HepG2 (cell line): ENCODE measurements around the gene ETNK1. TPM values are rescaled to one million over a fixed set of nuclear protein-coding genes. Genes with fewer than 3 reads are reported as not detected.

Experiments used
- ATAC-seq: fragments of 200-7000 bp; cut with Tn5 transposase; 3 replicates; pipeline ENCODE4 v1.9.1; 2020; ENCODE audit warnings: mild to moderate bottlenecking, moderate library complexity
- BruUV-seq: library from RNA; stranded (reverse); fragments of 400-500 nt; replicated peaks from 2 replicates; lab custom pipeline; 2021; lab: Mats Ljungman, UMichigan
- CTCF ChIA-PET: fragments of 300-600 bp; formaldehyde crosslinking; extraction: SDS; loops from one replicate; lab custom pipeline; 2021; ENCODE audit warnings: low total read pairs, inconsistent platforms, low intra/inter-chr PET ratio; lab: Yijun Ruan, JAX
- POLR2A ChIA-PET: fragments of 350-600 bp; sonication (Branson Sonifier 250); formaldehyde crosslinking; loops from one replicate; lab custom pipeline; 2020; ENCODE audit warnings: antibody characterized with exemption, inconsistent platforms; lab: Yijun Ruan, JAX
- DNase-seq: peaks from one replicate; pipeline ENCODE4 v3.0.0-alpha.2; 2015; ENCODE audit warnings: low spot score
- FAIRE-seq: peaks from 3 replicates; lab custom pipeline; 2011; peaks lifted over from hg19 to GRCh38; lab: Jason Lieb, UNC
- H2AFZ ChIP-seq: one replicate; pipeline ENCODE4 v1.6.1; 2011; ENCODE audit warnings: low read length, inconsistent platforms
- H3K27ac ChIP-seq: fragments of 300-600 bp; 3 replicates; pipeline ENCODE4 v1.8.0; 2011; ENCODE audit warnings: mixed run types, mild to moderate bottlenecking, mixed read lengths, low read length, inconsistent platforms; ENCODE audit not compliant: insufficient read depth; ENCODE audit errors: extremely low read length
- H3K27me3 ChIP-seq, 2 experiments: fragments of 200-600 bp in 1 of 2; 2 replicates in 1 of 2; 3 replicates in 1 of 2; pipeline versions ENCODE4 v1.6.0 to v1.8.0; 2011; ENCODE audit warnings: low read length in 2 of 2, mild to moderate bottlenecking in 2 of 2, moderate library complexity in 2 of 2, inconsistent platforms in 1 of 2; ENCODE audit not compliant: insufficient read depth in 2 of 2, control insufficient read depth in 1 of 2
- H3K36me3 ChIP-seq, 2 experiments: fragments of 200-600 bp in 1 of 2; replicated peaks in 1 of 2; 2 replicates in 1 of 2; 3 replicates in 1 of 2; pipeline versions ENCODE4 v1.5.1 to v1.8.0; 2011; ENCODE audit warnings: low read length in 2 of 2, inconsistent platforms in 1 of 2; ENCODE audit not compliant: insufficient read depth in 2 of 2, control insufficient read depth in 1 of 2
- H3K4me1 ChIP-seq: 2 replicates; pipeline ENCODE4 v1.5.1; 2012; ENCODE audit warnings: low read length, inconsistent platforms; ENCODE audit not compliant: insufficient read depth
- H3K4me2 ChIP-seq: 2 replicates; pipeline ENCODE4 v1.6.0; 2011; ENCODE audit warnings: low read depth, low read length, inconsistent platforms
- H3K4me3 ChIP-seq, 3 experiments: fragments of 200-600 bp in 1 of 3; sonication (generic), shearing (Covaris generic) in 1 of 3; replicated peaks in 1 of 3; 2 replicates each; pipeline ENCODE4 v1.5.1; 2011 to 2016; ENCODE audit warnings: low read length in 3 of 3, inconsistent platforms in 2 of 3, low read depth in 2 of 3, mild to moderate bottlenecking in 2 of 3, control low read depth in 1 of 3, mixed read lengths in 1 of 3; ENCODE audit not compliant: insufficient read depth in 1 of 3
- H3K79me2 ChIP-seq: one replicate; pipeline ENCODE4 v1.6.1; 2011; ENCODE audit warnings: low read length, inconsistent platforms; ENCODE audit not compliant: insufficient read depth
- H3K9ac ChIP-seq: 2 replicates; pipeline ENCODE4 v1.6.0; 2011; ENCODE audit warnings: mild to moderate bottlenecking, low read depth, low read length, inconsistent platforms; ENCODE audit not compliant: insufficient read depth
- H3K9me3 ChIP-seq: 2 replicates; pipeline ENCODE4 v1.5.1; 2012; ENCODE audit warnings: mild to moderate bottlenecking, low read length
- H4K20me1 ChIP-seq: 2 replicates; pipeline ENCODE4 v1.6.0; 2011; ENCODE audit warnings: inconsistent platforms, mild to moderate bottlenecking, low read length, moderate library complexity; ENCODE audit not compliant: insufficient read depth
- ATF2 ChIP-seq: sonication (generic); formaldehyde crosslinking; IDR thresholded peaks from 2 replicates; pipeline ENCODE4 v1.4.0; 2020; ENCODE audit warnings: missing genetic modification reagents
- E2F1 ChIP-seq: sonication (generic); formaldehyde crosslinking; IDR thresholded peaks from 2 replicates; pipeline ENCODE4 v1.5.0; 2020; ENCODE audit warnings: missing genetic modification reagents
- EP300 ChIP-seq, 3 experiments: sonication (generic) in 1 of 3; formaldehyde crosslinking in 1 of 3; IDR thresholded peaks; 2 replicates each; pipeline versions ENCODE4 v1.5.1 to v1.6.1; 2011 to 2020; ENCODE audit warnings: low read depth in 2 of 3, low read length in 2 of 3, borderline replicate concordance in 1 of 3, improper control_type of control experiment in 1 of 3, mild to moderate bottlenecking in 1 of 3, missing genetic modification reagents in 1 of 3, moderate library complexity in 1 of 3
- ERF ChIP-seq: IDR thresholded peaks from 2 replicates; pipeline ENCODE4 v1.6.1; 2018; ENCODE audit warnings: missing biosample characterization, missing genetic modification reagents
- HMG20B ChIP-seq: conservative IDR thresholded peaks from 2 replicates; pipeline ENCODE4 v1.6.1; 2016; ENCODE audit warnings: missing genetic modification reagents, missing compliant biosample characterization
- KLF11 ChIP-seq: IDR thresholded peaks from 2 replicates; pipeline ENCODE4 v1.6.1; 2016; ENCODE audit warnings: missing compliant biosample characterization
- MEIS1 ChIP-seq: sonication (generic); formaldehyde crosslinking; IDR thresholded peaks from 2 replicates; pipeline ENCODE4 v1.9.0; 2021; ENCODE audit warnings: mild to moderate bottlenecking, missing genetic modification reagents, moderate library complexity, borderline replicate concordance
- NCOR1 ChIP-seq: fragments of 200-600 bp; sonication (generic); IDR thresholded peaks from 2 replicates; pipeline ENCODE4 v1.7.0; 2017; ENCODE audit warnings: antibody characterized with exemption, low read length, borderline replicate concordance
- RFX1 ChIP-seq: fragments of 450-650 bp; IDR thresholded peaks from 2 replicates; pipeline ENCODE4 v1.6.1; 2017
- TGIF2 ChIP-seq: IDR thresholded peaks from 2 replicates; pipeline ENCODE4 v1.6.1; 2016; ENCODE audit warnings: control low read depth, missing compliant biosample characterization
- ZMAT3 ChIP-seq: sonication (generic); formaldehyde crosslinking; conservative IDR thresholded peaks from 2 replicates; pipeline ENCODE4 v1.7.0; 2021; ENCODE audit warnings: missing genetic modification reagents
- ZNF101 ChIP-seq: sonication (generic); formaldehyde crosslinking; IDR thresholded peaks from 2 replicates; pipeline ENCODE4 v1.4.0; 2020; ENCODE audit warnings: mild to moderate bottlenecking, low read depth, missing genetic modification reagents, borderline replicate concordance
- ZNF124 ChIP-seq: sonication (generic); formaldehyde crosslinking; IDR thresholded peaks from 2 replicates; pipeline ENCODE4 v1.4.0; 2020; ENCODE audit warnings: missing genetic modification reagents
- ZNF20 ChIP-seq: sonication (generic); formaldehyde crosslinking; IDR thresholded peaks from 2 replicates; pipeline ENCODE4 v1.4.0; 2020; ENCODE audit warnings: mild to moderate bottlenecking, moderate library complexity, missing genetic modification reagents
- ZNF30 ChIP-seq: sonication (generic); formaldehyde crosslinking; IDR thresholded peaks from 2 replicates; pipeline ENCODE4 v1.5.0; 2020; ENCODE audit warnings: mild to moderate bottlenecking, missing genetic modification reagents
- ZNF761 ChIP-seq: sonication (generic); formaldehyde crosslinking; conservative IDR thresholded peaks from 2 replicates; pipeline ENCODE4 v1.4.0; 2020; ENCODE audit warnings: mild to moderate bottlenecking, missing genetic modification reagents
- WGBS: methylation state at CpG from one replicate; pipeline ENCODE4 v1.1.6; 2017; ENCODE audit warnings: low lambda C conversion rate; 5-methylcytosine and 5-hydroxymethylcytosine counted together
- in situ Hi-C: cut with HindIII; loops from 2 replicates; pipeline ENCODE4 v1.10.0; 2017; ENCODE audit warnings: low pct_unique_long_range_greater_than_20kb; ENCODE audit not compliant: extremely low pct_ligation_motif_present
- intact Hi-C: fragments of 100-400 bp; cut with micrococcal nuclease; formaldehyde crosslinking; loops from one replicate; pipeline ENCODE4 v1.10.0; 2022; ENCODE audit not compliant: unreplicated experiment
- polyA plus RNA-seq, 8 experiments: library from polyadenylated mRNA; depleted of rRNA in 3 of 8; stranded (reverse) in 7 of 8; unstranded in 1 of 8; fragments of >200 nt; fragmentation: Illumina TruSeq in 4 of 8; extraction: Trizol in 4 of 8; gene quantifications; 2 replicates each; pipeline versions ENCODE4 v1.2.1 to v1.2.3, GENCODE V29; 2011 to 2016; ENCODE audit warnings: low read depth in 4 of 8, missing spikeins in 1 of 8, mixed read lengths in 1 of 8; ENCODE audit not compliant: insufficient read depth in 1 of 8
- total RNA-seq, 5 experiments: library from RNA; depleted of rRNA; stranded (reverse); fragments of >200 nt; fragmentation: Illumina TruSeq; extraction: Trizol; gene quantifications; 2 replicates each; pipeline ENCODE4 v1.2.3, GENCODE V29; 2016; ENCODE audit warnings: low read depth in 1 of 5
- TF ChIP-seq, protein P1 (sequence below): sonication (generic); formaldehyde crosslinking; IDR thresholded peaks from 2 replicates; pipeline ENCODE4 v1.4.0; 2020; ENCODE audit warnings: missing genetic modification reagents, mild to moderate bottlenecking, borderline replicate concordance
- TF ChIP-seq, protein P2 (sequence below): IDR thresholded peaks from 2 replicates; pipeline ENCODE4 v1.6.1; 2016; ENCODE audit warnings: missing compliant biosample characterization, missing genetic modification reagents, borderline replicate concordance

The ETNK1 gene
- total and polyA plus RNA-seq, 2 of the 13 experiments (the other 11 are each of a cell fraction or from before 2014, with no cell fraction given), result 14.4 to 55.7 TPM

GRCh38 chr12:22719745-22720144, 94.8 kb downstream of the ETNK1 start (continued):
- TF ChIP-seq EP300 (IDR thresholded peaks at IDR 0.05; ENCODE audit: low read depth in 2 of 2, low read length in 2 of 2) (no peak), EP300 (CRISPR knock-in tag; IDR thresholded peaks at IDR 0.05; ENCODE audit: borderline replicate concordance) (no peak), MEIS1 (CRISPR knock-in tag) (no peak), E2F1 (CRISPR knock-in tag) (no peak), ATF2 (CRISPR knock-in tag) (no peak), KLF11 (CRISPR knock-in tag) (no peak), RFX1 (no peak), ZMAT3 (CRISPR knock-in tag) (no peak)

- Histone ChIP-seq H3K79me2 (no peaks in the 10 kb centered on the region), H3K4me2 (no peak overlapping the region), H3K27me3 (no peaks in the 10 kb centered on the region), H3K36me3 (no peaks in the 10 kb centered on the region), H2AFZ (no peak overlapping the region), H3K4me1 (no peaks in the 10 kb centered on the region), H4K20me1 (no peaks in the 10 kb centered on the region), H3K9me3 (no peaks in the 10 kb centered on the region), H3K4me3 (no peak overlapping the region), H3K9ac (no peak overlapping the region), H3K27ac (no peak overlapping the region)
- intact Hi-C loops (no loop called here), in situ Hi-C loops (no loop called here)
- ATAC-seq, result no peak
- no peak for DNase-seq
- BruUV-seq, result no TSS peak
- ChIA-PET POLR2A (no interaction called here), CTCF (no interaction called here)
- WGBS, result 13% methylated on average over 2 of the region's 2 CpGs
- no peak for FAIRE-seq
- TF ChIP-seq, protein P1, sequence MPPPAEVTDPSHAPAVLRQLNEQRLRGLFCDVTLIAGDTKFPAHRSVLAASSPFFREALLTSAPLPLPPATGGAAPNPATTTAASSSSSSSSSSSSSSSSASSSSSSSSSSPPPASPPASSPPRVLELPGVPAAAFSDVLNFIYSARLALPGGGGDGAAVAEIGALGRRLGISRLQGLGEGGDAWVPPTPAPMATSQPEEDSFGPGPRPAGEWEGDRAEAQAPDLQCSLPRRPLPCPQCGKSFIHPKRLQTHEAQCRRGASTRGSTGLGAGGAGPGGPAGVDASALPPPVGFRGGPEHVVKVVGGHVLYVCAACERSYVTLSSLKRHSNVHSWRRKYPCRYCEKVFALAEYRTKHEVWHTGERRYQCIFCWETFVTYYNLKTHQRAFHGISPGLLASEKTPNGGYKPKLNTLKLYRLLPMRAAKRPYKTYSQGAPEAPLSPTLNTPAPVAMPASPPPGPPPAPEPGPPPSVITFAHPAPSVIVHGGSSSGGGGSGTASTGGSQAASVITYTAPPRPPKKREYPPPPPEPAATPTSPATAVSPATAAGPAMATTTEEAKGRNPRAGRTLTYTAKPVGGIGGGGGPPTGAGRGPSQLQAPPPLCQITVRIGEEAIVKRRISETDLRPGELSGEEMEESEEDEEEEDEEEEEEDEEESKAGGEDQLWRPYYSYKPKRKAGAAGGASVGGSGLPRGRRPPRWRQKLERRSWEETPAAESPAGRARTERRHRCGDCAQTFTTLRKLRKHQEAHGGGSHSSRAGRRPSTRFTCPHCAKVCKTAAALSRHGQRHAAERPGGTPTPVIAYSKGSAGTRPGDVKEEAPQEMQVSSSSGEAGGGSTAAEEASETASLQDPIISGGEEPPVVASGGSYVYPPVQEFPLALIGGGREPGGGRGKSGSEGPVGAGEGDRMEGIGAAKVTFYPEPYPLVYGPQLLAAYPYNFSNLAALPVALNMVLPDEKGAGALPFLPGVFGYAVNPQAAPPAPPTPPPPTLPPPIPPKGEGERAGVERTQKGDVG (CRISPR knock-in tag), result no peak
- no peak for TF ChIP-seq TGIF2 (CRISPR knock-in tag)
- no peak for TF ChIP-seq HMG20B (CRISPR knock-in tag)
- no peak for TF ChIP-seq ERF
- TF ChIP-seq ZNF124 (CRISPR knock-in tag), result no peak
- TF ChIP-seq NCOR1, result no peak
- no peak for TF ChIP-seq ZNF101
- no peak for TF ChIP-seq ZNF20 (CRISPR knock-in tag)
- TF ChIP-seq, protein P2, sequence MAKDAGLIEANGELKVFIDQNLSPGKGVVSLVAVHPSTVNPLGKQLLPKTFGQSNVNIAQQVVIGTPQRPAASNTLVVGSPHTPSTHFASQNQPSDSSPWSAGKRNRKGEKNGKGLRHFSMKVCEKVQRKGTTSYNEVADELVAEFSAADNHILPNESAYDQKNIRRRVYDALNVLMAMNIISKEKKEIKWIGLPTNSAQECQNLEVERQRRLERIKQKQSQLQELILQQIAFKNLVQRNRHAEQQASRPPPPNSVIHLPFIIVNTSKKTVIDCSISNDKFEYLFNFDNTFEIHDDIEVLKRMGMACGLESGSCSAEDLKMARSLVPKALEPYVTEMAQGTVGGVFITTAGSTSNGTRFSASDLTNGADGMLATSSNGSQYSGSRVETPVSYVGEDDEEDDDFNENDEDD (CRISPR knock-in tag), result no peak
- no peak for TF ChIP-seq ZNF30 (CRISPR knock-in tag)
- no peak for TF ChIP-seq ZNF761 (CRISPR knock-in tag)
Observed at GRCh38 chr12:22722081-22722480, 97.1 kb downstream of the ETNK1 start.
